Islet precursor cell (in vitro differentiated cells): ENCODE data around the gene ICE2.
"Not testable (repeated sequence)": the region's sequence is repeated elsewhere in the genome, so short reads cannot be mapped to it uniquely, and the experiment has no call there.

Source experiments
- DNase-seq: peaks from one replicate; pipeline ENCODE4 v3.0.0-alpha.2; 2018

ICE2 gene

GRCh38 chr15:60405399-60405798 is 73.5 kb downstream of the ICE2 start:
- DNase-seq = no peak

DNA sequence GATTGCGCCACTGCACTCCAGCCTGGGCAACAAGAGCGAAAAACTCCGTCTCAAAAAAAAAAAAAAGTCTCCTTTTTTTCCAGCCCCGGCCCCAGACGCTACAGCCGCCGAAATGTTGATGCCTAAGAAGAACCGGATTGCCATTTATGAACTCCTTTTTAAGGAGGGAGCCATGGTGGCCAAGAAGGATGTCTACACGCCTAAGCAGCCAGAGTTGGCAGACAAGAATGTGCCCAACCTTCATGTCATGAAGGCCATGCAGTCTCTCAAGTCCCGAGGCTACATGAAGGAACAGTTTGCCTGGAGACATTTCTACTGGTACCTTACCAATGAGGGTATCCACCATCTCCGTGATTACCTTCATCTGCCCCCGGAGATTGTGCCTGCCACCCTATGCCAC is 74.6 kb downstream of the ICE2 start:
- DNase-seq = not testable (repeated sequence)

GRCh38 chr15:60400944-60401343 is 78.0 kb downstream of the ICE2 start:
- no peak for DNase-seq

DNA sequence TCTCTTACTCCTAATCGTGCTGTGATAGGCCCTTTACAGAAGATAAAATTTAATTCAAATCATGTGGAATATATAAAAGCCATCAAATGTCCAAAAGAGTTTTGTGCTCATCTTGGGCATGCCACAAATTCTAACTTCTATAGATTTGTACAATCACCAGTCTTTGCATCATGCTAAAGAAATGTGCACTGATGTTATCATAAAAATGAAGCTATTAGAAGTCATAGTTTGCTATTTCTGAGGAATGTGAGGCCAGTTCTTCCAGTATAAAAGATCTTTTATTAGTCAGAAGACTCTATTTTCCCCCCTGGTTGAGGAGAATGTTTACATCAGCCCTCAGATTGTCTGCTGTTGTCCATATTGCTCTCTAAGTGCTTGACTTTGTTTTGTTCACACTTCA is 79.0 kb downstream of the ICE2 start:
- DNase-seq = no peak

DNA sequence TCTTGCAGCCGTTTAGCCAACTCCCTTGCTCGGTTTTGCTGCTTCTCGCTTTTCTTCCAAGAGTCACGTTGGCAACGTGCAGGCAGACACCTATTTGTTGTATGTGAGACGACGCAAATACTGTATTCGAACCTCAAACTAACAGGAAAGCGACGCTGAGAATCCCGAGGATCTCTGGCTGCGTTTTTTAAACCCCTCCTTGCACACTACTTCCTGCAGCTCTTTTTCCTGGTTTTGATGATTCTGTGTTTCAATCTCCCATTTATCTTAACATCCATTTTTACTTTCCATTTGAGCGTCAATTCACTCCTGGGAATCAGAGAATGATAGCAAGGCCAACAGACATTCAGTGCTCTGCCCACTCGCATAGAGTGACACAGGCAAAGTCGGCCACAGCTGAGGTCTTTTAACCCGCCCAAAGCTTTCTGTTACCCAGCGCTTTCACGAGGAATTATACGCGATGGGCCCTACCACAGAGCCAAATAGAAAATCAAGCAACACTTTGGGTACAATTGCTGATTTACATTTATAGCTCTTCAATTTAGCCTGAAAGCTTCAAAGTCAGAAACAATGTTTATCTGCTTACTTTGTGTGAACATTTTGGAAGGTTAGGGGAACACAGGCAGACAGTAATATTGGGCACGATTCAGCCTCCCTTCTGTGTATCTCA is 79.6 kb downstream of the ICE2 start:
- no peak for DNase-seq

GRCh38 chr15:60397772-60398445 is 81.0 kb downstream of the ICE2 start, which contains the start of gene ANXA2:
ANXA2 (minus strand) TSS chr15:60397986; CDS start chr15:60386075, 11,911 bp downstream.
- DNase-seq = peak; percentile 94

DNA sequence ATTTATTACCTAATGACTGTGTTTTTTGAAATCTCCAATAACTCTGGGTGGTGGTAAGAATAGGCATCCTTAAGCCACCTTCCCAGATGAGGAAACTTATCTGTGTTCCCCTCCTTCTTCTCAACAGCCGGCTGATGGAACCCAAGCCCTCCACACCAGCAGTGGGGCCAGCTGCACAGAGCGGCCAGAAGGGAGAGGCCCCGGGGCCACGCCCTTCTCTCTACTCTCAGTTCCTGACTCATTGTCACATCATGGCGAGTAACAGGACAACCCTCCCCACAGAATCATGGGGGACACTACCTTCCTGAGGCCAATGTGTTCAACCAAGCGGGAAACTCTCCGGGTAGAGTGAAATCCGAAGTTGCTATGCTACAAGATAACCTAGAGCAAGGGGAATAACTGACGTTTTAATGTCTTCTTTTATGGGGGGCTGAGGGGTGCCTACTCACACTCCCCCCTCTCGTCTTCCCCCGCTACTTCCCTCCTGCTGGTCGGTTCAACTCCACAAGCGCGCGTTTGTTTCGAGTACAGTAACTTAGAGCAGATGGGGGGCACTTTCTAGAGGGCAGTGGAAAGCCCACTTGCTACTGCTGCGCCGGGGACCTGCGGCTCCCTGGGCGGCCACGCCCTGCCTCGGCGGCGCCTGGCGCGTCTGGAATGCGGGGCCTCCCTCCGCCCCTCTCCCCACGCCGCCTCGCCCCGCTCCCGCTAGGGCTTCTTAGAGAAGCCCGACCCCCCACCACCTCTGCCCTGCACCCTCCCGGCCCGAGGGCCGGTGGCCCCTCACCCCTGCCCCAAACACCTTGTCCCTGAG is 81.8 kb downstream of the ICE2 start:
- DNase-seq = peak; percentile 80

DNA sequence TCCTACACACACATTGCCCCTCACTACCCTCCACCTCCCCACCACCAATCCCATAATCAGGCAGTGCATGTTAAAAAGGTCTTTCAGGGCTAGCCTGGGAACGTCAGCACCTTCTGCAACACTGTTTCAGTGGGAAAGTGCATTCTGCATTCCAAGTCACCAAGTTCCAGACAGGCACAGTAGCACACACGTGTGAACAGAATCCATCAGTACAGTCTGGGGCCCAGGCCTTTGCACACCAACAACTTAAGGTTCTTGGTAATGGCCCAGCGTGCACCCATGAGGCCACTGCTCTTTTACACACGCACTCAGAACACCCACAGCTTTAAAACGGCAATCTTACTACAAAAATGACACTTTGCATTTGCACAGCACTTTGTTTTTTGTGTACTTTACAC is 82.4 kb downstream of the ICE2 start:
- DNase-seq = no peak

DNA sequence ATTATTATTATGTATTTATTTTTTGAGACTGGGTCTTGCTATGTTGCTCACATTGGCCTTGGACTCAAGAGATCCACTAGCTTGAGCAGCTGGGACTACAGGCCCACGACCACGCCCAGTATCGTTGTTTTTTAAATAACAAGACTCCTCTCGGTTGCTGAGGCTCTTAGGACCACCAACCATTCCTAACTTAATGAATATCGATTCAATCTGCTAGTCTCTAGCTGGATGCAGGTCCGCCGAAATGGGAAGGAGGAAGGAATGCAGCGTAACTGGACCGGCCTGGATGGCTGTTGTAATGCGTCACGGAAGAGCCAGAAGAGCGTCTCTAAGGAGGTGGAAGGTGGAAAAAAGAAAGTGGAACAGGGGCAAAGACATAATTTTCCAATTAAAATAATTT is 82.8 kb downstream of the ICE2 start:
- DNase-seq = no peak

DNA sequence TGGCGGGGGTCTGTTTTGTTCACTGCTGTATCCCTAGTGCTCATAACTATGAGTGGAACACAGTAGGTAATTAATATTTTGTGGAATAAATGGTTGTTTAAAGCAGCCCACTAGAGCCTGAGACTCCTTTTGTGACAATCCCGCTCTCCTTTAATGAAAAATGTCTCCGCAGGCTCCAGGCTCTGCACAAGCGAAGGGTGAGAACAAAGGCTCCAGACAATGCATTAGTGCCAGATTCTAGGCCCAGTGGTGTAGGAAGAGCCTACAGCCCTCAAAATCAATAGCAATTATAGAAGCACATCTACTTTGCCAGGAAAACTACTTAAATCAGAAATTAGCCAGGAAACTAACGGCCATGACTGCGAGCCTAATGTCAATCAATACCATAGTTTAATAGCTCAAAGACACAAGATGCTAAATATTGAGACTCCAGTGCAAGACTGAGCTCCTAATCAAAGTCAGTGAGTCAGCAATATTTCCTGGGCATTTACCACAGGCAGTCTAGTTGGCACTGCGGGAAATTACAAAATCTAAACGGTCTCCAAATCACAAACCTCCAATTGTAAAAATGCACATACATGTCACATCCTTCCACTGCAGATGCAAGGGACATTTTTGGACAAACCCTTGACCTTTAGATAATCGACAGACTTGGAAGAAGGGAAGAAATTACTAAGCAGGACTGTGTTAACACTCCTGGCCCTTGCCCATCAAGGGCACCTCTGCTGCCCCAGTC is 83.5 kb downstream of the ICE2 start:
- DNase-seq = no peak

DNA sequence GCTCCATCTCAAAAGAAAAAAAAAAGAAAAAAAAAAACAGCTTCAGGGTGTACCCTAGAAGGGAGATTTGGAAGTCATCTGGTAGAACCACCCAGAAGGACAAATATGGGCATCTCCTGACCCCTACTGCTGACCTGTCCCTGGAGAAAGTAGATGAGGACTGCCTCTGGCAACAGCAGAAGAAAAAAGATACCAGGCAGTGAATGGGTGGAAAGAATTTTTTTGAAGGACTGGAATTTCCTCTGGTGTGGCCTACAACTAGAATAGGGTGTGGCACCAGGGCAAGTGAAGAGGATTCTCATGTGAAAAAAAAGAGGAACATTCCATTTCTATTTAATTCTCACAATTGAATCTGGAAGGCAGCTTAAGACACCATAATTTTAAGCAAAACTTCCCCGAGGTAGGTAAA is 84.2 kb downstream of the ICE2 start:
- DNase-seq = no peak

DNA sequence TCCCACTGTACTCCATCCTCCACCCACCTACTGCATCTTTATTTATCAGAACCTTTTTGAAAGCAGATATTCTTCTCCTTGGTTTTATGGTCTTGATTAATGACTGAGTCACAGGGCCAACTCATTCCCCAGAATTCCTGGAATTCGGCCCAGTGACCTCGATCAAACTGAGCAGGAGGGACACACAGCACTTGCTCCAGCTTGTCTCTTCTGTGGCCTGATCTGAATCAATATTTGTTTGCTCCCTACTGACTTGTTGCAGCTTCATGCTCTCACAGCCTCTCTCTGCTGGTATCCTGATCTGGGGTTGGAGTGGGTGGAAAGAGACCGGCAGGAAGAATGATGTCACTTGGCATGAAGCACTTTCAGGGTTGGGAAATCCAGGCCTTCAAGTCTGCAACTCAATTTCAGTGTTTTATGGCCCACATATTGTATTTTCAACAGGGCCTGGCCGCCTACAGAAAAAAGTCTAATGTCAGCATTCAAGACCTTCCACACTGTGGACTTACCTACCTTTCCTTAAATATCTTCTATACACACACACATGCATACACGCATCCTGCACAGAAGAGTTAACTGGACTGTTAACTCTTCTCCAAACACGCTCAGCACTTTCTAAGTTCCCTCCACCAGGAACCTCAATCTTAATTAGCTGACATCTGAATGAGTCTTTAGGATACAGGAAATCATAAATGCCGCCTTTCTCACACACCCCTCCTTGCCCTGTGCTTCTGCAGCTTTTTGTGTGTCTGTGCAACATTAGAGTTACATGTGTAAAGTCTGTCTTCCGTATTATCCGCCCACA is 85.8 kb downstream of the ICE2 start:
- DNase-seq = peak; percentile 87

DNA sequence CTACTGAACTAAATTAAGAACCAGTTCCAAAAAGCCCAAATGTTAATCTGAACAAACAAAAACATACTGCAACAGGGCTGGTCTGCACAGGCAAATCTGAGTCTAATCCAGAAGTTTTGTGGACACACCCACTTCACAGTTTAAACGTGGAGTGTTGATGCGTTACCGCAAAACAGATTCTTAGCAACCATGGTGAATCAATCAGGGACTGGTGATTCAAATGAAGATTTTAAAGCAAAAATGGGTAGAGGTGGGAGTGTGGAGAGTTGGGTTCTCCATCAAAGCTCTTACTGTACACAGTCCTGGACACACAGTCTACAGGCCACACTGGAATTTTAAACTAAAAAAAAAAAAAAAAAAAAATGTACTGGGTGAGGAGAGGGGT is 86.3 kb downstream of the ICE2 start:
- DNase-seq = peak; percentile 68

GRCh38 chr15:60391722-60392315 is 87.1 kb downstream of the ICE2 start:
- no peak for DNase-seq

GRCh38 chr15:60390871-60391501 is 88.0 kb downstream of the ICE2 start:
- DNase-seq = peak; percentile 93

DNA sequence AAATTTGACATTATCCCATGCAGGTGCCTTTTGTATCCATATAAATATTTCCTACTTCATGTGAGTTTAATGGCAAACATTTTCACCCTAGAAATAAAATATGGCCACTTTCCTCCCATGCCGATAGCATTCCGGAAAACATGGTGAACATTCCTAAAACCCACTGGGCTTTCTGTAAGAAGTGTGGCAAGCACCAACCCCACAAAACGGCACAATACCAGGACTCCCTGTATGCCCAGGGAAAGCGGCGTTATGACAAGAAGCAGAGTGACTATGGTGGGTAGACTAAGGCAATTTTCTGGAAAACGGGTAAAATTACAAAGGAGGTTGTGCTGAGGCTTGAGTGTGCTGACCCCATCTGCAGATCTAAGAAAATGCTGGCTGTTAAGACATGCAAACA is 88.7 kb downstream of the ICE2 start:
- DNase-seq = no peak

- no peak for DNase-seq
Observed at GRCh38 chr15:60389261-60390077, 89.5 kb downstream of the ICE2 start.

- DNase-seq = no peak
Observed at GRCh38 chr15:60387321-60387720, 91.6 kb downstream of the ICE2 start.

GRCh38 chr15:60386615-60387014 is 92.3 kb downstream of the ICE2 start:
- no peak for DNase-seq
